ENCODE results near the gene RSPH6A.

GRCh38 chr19:45771311-45771933 lies 43.7 kb downstream of the RSPH6A start:
- TF ChIP-seq CTCF (IDR thresholded peaks at IDR 0.05) (no peak), POLR2A (IDR thresholded peaks at IDR 0.05) (no peak)
